Measurements from ENCODE around the gene NSDHL.
A peak's percentile ranks its signal among the peaks of the same experiment; 100 is the strongest.
"Not testable (repeated sequence)": the region's sequence is repeated elsewhere in the genome, so short reads cannot be mapped to it uniquely, and the experiment has no call there.

NSDHL gene

DNA sequence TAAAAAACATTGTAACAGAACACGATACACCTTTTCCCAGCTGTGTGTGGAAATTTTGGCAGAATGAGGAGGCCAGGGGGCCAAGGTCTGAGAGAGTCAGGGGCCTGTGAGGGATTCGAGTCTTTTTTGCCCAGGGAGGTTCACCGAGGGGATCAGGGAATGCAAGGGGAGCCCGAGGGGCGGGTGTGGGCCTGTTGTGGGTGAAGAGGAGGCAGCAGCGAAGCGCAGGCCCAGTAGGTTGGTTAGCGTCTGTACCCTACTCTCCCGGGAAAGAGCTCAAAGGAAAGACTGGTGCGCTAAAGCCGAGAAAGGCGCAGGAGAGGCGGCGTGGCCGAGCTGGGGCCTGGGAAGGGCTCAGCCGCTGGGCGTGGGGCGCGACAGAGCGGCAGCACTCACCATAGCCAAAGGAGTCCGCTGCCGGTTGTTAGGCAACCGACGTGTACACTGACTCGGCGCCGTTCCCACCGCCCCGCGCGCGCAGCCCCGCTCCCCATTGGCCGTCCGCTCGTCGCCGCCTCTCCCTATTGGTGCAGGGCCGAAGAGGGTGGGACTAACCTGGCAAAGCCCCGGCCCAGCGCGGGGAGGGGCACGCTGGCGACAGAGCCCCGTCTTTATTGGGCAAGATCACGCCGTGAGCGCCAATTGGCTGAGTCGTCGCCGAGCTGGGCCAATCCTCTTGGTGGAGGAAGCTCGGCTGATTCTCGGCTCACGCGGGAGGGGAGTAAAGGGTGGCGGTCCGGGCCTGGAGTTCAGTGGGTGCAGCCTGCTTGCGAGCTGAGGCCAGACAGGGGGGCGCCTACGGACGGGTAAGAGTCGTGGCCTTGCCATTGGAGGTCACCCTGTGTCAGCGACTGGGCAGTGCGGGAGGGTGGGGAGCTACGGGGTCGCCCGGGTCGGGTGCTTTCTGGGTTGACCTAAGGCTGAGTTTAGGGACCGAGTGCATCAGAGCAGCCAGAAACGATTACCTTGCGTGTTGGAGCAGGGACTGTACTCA lies at the start of gene NSDHL, which contains the start of gene CETN2:
NSDHL (plus strand) TSS at position 752 of the 994 bp plus-strand sequence. CDS start 15,262 bp downstream, outside the sequence.
CETN2 (minus strand) TSS at position 446 of the 994 bp plus-strand sequence; CDS start at position 399, 47 bp downstream.
- DNase-seq = peak; percentile 91 to 94 (median 92)

- not testable (repeated sequence) for DNase-seq
These were observed 43.8 kb upstream of the NSDHL start for GRCh38 chrX:152787062-152787461.

GRCh38 chrX:152798945-152799344 lies 31.9 kb upstream of the NSDHL start:
- DNase-seq = no peak

- no peak for DNase-seq
These were observed 24.8 kb upstream of the NSDHL start for GRCh38 chrX:152806035-152806434.

DNA sequence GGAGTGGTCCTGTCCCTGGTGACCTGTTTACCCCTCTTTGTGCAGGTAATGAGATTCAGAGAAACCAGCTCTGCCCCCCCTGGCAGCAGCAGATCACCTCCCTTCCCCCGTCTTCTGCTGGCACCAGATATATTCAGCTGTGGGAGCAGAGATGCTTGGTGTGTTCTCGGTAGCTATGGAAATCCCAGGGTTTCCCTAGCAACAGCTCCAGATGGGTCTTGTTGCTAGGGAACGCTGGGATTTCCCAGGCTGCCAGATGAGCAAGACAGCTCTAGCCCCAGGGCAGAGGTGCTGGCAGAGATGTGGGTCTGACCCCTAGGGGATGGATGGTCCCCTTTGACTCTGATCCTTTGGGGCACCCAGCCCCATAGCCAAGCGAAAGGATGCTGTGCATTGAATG lies 20.5 kb upstream of the NSDHL start:
- DNase-seq = no peak

DNA sequence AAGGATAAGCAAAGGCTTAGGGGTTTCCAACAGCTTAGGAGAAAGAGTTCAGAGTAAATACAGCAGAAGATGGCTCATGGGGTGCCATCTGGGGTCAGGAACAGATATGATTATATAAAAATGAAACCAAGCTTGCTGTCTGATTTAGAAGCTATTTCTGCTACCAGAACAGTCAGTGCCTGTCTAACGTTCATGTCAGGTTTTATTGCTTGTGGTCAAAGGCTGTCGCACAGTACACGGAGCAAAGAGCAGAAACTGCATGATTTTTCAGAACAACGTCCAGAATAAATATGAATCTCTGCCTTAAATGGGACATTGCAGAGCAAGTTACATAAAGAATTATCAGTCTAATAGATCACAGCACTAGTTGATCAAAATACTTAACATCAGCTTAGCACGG lies 17.7 kb upstream of the NSDHL start:
- DNase-seq = no peak

- DNase-seq = no peak
These were observed 16.8 kb upstream of the NSDHL start for GRCh38 chrX:152814048-152814447.

DNA sequence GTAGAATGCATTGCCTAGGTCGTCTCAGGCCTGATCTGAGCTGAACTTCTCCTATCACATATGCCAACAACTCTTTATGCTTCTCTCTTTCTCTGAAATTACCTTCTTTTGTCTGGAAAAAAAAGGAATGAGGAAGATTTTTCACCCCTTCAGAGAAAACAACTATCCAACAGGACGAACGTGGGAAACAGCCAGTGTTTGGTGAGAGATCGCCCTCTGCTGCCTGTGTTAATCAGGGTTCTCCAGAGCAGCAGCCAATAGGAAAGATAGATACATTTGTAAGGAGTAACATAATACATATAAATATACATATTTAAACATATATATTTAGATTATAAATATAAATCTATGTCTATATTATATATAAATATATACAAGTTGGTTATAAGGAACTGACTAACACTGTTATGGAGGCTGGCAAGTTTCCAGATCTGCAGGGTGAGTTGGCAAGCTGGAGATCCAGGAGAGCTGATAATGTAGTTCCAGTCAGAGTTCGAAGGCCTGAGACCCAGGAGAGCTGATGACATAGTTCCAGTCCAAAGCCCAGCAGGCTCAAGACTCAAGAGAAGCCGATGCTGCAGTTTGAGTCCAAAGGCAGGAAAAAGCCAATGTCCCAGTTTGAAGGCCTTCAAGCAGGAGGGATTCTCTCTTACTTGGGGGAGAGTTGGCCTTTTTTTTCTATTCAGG lies 13.6 kb upstream of the NSDHL start:
- no peak for DNase-seq

DNA sequence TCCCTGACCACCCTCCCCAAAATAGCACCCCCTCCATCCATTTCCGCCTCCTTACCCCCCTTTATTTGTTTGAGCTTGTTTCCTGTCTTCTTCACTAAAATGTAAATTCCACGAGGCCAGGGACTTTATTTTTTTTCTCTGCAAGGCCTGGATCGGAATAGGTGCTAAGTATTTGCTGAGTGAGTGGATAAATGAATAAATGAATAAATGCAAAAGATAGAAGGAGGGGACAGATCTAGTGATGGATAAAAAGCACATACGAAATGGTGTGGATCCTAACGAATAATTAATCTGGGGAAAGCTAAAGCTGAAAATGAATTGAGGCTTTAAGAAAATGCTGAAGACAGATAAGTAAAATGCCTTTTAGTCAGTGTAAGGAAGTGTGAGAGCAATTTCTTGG lies 12.5 kb upstream of the NSDHL start:
- DNase-seq = no peak

- no peak for DNase-seq
These were observed 11.6 kb upstream of the NSDHL start for GRCh38 chrX:152819266-152819665.

DNA sequence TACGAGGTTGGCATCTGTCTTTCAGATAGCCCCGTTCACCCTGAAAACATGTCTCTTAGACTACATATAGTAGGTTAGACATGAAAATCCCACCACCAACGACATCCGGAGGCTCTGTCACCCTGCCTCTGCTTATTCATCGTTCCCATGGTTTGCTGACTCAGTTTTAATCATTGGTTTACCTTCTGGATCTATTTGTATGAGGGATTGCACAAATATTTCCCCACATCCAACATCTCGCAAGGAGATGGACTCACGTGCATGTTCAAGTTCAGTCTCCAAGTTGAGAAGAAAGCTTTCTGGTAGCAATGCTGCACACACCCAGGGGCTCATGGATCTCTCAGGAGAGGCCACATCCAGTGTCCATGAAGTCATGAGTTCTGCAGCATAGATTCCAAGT lies 11.1 kb upstream of the NSDHL start:
- no peak for DNase-seq

DNA sequence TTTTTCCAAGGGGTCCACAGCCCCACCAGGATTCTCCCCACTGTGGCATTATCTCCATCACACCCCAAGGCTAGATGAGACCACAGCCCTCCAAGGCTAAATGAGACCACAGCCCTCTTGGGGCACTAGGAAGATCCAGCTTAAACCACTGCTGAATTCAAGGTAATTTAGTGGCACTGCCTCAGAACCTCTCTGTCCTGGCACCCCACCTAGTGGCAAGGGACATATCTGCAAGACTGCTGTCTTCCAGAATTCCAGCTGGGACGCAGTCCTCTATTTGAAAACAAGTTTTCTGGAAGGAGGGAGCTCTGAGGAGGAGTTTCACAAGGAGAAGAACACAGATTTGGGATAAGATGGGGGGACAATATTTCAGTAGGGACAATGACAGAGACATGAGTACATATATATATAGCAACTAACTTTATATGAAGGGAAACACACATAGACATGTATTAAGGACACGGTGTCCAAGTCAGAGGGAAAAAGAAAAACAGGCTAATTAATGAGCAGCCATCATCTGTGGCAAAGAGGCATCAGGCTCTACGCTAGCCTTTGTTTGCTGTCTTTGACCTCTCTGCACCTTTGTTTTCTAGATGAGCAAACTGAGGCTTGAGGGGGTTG lies 9.6 kb upstream of the NSDHL start:
- no peak for DNase-seq

DNA sequence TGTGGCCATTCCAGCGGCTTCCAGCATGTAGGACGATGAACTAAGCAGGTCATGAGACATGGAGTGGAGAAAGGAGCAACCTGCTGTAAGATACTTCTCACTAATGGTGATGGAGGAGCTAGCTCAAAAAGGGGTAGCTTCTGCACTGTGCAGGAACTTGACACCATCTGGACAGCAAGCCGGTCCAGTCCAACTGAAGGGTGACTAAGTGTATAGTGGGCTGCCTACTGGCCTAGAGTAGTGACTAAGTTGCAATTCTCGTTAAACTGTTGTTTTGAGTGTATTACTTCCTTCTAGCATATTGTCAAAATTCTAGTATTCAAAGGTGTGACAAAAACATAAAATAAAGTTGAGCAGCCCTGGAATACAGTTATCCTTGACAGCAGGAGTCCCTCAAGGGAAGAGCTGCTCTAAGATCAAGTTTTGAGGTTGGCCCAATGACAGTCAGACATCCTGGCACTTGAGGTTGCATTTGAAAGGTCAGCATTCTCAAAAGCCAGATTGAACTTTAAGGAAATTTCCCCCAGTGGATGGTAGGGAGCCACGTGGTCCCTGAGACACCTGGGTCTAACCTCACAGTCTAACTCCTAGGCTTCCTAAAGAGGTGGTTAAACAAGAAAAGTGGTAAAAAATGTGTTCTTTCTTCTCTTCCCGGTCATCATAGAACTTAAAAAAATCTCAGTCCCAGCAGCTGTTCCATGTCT lies 8.3 kb upstream of the NSDHL start:
- no peak for DNase-seq

DNA sequence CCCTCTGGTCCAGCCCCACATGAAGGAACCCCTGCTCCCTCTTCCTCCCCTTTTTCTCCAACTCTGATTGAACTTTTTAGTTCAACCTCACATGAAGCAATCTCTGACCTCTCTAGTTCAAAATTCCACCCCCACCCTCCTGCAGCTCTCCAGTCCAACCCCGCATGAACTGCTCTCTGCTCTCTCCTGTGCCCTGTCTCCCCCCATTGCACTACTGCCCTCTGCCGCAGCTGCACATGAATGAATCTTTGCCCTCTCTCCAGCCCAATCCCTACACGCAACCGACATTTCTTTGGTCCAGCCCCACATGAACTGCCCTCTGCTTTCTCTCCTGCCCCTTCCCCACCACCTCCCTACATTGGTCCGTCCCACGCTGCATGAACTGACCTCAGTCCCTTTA lies 7.2 kb upstream of the NSDHL start:
- DNase-seq = no peak

- DNase-seq = no peak
These were observed 6.0 kb upstream of the NSDHL start for GRCh38 chrX:152824841-152825374.

DNA sequence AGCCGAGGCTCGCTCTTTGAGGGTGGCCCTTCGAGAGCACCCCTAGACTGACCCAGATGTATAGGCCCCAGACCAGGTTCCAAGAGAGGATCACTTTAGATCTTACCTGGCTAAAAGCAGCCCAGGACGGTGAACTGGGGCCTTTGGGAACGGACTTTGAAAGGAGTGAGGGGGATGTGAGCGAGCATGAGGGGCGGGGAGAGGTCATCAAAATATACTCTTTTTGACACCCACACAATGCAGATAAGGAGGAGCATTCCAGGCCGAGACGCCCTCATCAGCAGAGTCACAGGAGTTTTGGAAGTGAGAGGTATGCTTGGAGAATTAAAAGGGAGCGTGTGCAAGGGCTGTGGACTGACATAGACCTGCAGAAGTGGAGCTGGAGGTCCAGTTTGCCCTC lies 528 bp downstream of the NSDHL start:
- no peak for DNase-seq

DNA sequence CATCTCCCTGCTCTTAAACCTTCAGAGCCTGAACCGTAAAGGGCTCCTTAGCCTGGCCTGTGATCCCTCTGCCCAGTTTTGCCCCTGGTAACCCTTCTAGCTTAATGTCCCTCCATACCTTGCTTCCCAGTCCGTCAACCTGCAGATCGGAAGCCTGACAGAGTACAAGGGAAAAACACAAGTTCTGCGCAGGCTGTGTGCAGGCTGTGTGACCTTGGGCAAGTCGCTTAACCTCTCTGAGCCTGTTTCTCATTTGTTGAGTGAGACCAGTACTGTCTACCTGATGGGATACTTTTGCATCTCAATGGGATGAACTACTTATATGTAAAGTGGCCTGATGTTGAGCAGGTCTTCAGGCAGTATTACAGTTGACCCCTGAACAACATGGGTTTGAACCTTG lies 1.7 kb downstream of the NSDHL start:
- DNase-seq = no peak

- DNase-seq = no peak
These were observed 2.5 kb downstream of the NSDHL start for GRCh38 chrX:152833378-152833777.

GRCh38 chrX:152835470-152835869 lies 4.6 kb downstream of the NSDHL start:
- not testable (repeated sequence) for DNase-seq

DNA sequence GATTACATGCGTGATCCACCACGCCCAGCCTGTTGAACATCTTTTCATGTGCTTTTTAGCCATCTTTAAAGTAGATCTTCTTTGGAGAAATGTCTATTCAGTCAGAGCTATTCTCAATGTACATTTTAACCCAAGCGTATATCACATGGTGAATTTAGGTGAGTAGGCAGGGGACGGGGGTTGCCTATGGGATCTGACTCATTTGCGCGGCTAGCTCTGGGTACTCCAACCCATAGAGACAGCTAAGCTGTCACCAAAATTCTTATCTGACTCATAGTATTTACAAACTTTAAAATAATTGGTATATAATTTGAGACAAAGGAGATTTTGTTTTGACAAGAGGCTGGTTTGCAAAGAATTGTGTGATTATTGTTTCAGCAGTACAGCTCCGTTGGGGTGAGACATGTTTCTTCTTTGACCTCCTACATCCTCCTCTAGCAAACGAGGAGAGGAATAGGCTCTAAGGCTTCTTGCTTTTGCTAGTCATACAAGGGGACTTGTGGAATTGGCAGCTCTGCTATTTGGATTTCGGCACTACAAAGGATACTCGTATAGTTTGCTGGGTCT lies 12.0 kb downstream of the NSDHL start:
- no peak for DNase-seq

DNA sequence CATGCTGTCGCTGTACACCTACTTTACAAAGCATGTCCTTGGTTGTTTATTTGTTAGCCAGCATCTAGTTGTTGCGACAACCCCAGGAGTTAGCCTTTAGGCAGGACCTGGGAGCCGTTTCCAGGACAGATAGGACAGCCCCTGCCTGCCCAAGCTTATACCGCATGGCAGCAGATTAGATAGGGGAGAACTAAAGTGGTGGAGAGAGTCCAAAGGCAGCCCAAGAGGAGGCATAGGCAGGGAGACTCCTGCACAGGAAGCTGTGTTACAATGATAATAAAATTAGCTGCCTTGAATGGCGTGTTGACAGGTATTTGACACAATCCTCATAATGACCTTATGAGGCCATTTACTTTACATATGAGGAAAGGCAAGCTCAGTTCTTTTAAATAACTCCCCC lies 13.0 kb downstream of the NSDHL start:
- DNase-seq = no peak

DNA sequence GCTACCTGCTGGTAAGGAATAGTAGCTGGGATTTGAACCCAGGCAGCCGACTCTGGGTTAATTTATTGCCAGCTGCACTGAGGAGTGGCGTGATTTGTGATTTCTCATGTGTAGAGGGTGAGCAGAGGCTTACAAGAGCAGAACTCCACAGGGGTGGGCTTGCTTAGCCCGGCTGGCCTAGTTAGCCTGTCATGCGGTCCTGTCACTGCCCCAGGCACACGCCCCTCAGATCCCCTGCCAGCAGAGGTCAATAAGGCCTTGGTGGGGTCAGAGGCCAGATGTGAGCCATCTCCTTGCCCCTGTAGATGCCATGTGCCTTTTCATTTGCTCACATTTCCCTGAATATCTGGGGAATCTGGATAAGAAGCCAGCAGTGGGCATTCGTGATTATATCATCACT lies 13.4 kb downstream of the NSDHL start:
- DNase-seq = no peak

Data from stimulated activated naive CD4-positive, alpha-beta T cell (primary cell).